Adrenal gland (tissue), 5 donors: ENCODE results near the gene NDUFS3.

Experiments
- POLR2A ChIP-seq, 2 donors: fragments of 450-650 bp; IDR thresholded peaks; one replicate each; pipeline ENCODE4 v1.6.1; 2017; ENCODE audit warnings: antibody characterized with exemption in 2 of 2, mild to moderate bottlenecking in 2 of 2, moderate library complexity in 1 of 2
- TF ChIP-seq, protein P1 (sequence below), 6 experiments: fragments of 450-650 bp in 4 of 6; fragments of 200-600 bp in 2 of 6; sonication (generic) in 1 of 6; IDR thresholded peaks; 1 replicate in 5 of 6; 2 replicates in 1 of 6; pipeline versions ENCODE4 v1.5.1 to v1.8.0; 2016 to 2021; ENCODE audit warnings: antibody characterized with exemption in 6 of 6, mild to moderate bottlenecking in 2 of 6, moderate library complexity in 1 of 6
- donor health status: DM: no; HTN: no; CAD: no.

DNA sequence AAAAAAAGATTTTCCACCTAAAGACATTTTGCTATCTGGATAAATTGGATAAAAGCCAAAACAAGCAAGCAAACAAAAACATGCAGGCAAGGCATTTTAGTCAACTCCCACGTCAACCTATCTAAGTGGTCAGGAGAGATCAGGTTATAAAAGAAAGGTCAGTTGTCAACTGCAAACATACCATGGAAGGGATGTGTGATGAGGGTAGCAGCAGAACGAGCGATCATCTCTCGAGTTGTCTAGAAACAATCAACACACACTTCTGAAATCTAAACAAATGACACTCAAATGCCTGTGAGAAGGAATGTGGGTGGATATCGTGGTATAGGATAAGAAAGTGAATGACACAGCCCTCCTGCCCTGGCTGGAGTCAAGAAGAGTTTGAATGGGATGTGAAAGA lies 52.6 kb downstream of the NDUFS3 start:
- TF ChIP-seq, protein P1, sequence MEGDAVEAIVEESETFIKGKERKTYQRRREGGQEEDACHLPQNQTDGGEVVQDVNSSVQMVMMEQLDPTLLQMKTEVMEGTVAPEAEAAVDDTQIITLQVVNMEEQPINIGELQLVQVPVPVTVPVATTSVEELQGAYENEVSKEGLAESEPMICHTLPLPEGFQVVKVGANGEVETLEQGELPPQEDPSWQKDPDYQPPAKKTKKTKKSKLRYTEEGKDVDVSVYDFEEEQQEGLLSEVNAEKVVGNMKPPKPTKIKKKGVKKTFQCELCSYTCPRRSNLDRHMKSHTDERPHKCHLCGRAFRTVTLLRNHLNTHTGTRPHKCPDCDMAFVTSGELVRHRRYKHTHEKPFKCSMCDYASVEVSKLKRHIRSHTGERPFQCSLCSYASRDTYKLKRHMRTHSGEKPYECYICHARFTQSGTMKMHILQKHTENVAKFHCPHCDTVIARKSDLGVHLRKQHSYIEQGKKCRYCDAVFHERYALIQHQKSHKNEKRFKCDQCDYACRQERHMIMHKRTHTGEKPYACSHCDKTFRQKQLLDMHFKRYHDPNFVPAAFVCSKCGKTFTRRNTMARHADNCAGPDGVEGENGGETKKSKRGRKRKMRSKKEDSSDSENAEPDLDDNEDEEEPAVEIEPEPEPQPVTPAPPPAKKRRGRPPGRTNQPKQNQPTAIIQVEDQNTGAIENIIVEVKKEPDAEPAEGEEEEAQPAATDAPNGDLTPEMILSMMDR (IDR thresholded peaks at IDR 0.05), result no peak
- no peak for TF ChIP-seq POLR2A (IDR thresholded peaks at IDR 0.05)
